ENCODE data around the gene UCK1. TPM values are rescaled to one million over a fixed set of nuclear protein-coding genes. Genes with fewer than 3 reads are reported as not detected.

The UCK1 gene
- total RNA-seq, 1 donor from 2014 or later: 19.8 TPM

GRCh38 chr9:131475956-131476776, 54.9 kb downstream of the UCK1 start:
- Histone ChIP-seq H3K4me3 (ENCODE audit: low read depth, low read length) (no peak overlapping the region), H3K36me3 (ENCODE audit: control insufficient read depth, insufficient read depth, low read length) (peaks cover 14% of the 10 kb centered on the region), H3K27me3 (ENCODE audit: control insufficient read depth, insufficient read depth, low read length) (no peaks in the 10 kb centered on the region)
- DNase-seq (ENCODE audit: low read depth): no peak
- TF ChIP-seq CTCF (IDR thresholded peaks at IDR 0.05; ENCODE audit: insufficient read depth, low read length, poor library complexity, severe bottlenecking): peak; percentile 44

GRCh38 chr9:131475111-131475955, 55.7 kb downstream of the UCK1 start:
- DNase-seq (ENCODE audit: low read depth): no peak
- no peaks in the 10 kb centered on the region for H3K27me3 ChIP-seq (ENCODE audit: control insufficient read depth, insufficient read depth, low read length)
- TF ChIP-seq CTCF (IDR thresholded peaks at IDR 0.05; ENCODE audit: insufficient read depth, low read length, poor library complexity, severe bottlenecking): no peak
- H3K36me3 ChIP-seq (ENCODE audit: control insufficient read depth, insufficient read depth, low read length): peaks cover 14% of the 10 kb centered on the region
- no peak overlapping the region for H3K4me3 ChIP-seq (ENCODE audit: low read depth, low read length)

GRCh38 chr9:131474711-131475110, 56.4 kb downstream of the UCK1 start:
- peaks cover 11% of the 10 kb centered on the region for H3K36me3 ChIP-seq (ENCODE audit: control insufficient read depth, insufficient read depth, low read length)
- no peaks in the 10 kb centered on the region for H3K27me3 ChIP-seq (ENCODE audit: control insufficient read depth, insufficient read depth, low read length)
- no peak for TF ChIP-seq CTCF (IDR thresholded peaks at IDR 0.05; ENCODE audit: insufficient read depth, low read length, poor library complexity, severe bottlenecking)
- no peak overlapping the region for H3K4me3 ChIP-seq (ENCODE audit: low read depth, low read length)
- no peak for DNase-seq (ENCODE audit: low read depth)

GRCh38 chr9:131473891-131474290, 57.2 kb downstream of the UCK1 start:
- Histone ChIP-seq H3K27me3 (ENCODE audit: control insufficient read depth, insufficient read depth, low read length) (no peaks in the 10 kb centered on the region), H3K36me3 (ENCODE audit: control insufficient read depth, insufficient read depth, low read length) (peaks cover 7% of the 10 kb centered on the region), H3K4me3 (ENCODE audit: low read depth, low read length) (no peak overlapping the region)
- no peak for DNase-seq (ENCODE audit: low read depth)
- TF ChIP-seq CTCF (IDR thresholded peaks at IDR 0.05; ENCODE audit: insufficient read depth, low read length, poor library complexity, severe bottlenecking): no peak

Other genes starting within 250 kb of the UCK1 start
- 2.6 and 4.6 TPM in 2 replicates for gene PLPP7, start 241.5 kb downstream of the UCK1 start, total RNA-seq
- gene PRRC2B, start 137.2 kb downstream of the UCK1 start, total RNA-seq: 158 and 169 TPM in 2 replicates
- gene POMT1, start 28.3 kb downstream of the UCK1 start, total RNA-seq: 27.9 and 29.3 TPM in 2 replicates
- gene PRRT1B, start 14.3 kb upstream of the UCK1 start, total RNA-seq: not detected in 2 replicates
- 43.5 TPM in 2 replicates for gene RAPGEF1, start 208.8 kb upstream of the UCK1 start, total RNA-seq

Data from kidney epithelial cell (primary cell).